Ovary (tissue), 9 donors: Measurements from ENCODE around the gene RALB. TPM values are rescaled to one million over a fixed set of nuclear protein-coding genes. Genes with fewer than 3 reads are reported as not detected.

Source experiments
- DNase-seq, 5 donors: peaks; one replicate each; pipeline ENCODE4 v3.0.0-alpha.2; 2019 to 2020
- H3K27ac ChIP-seq, 2 donors: fragments of 200-600 bp; one replicate each; pipeline versions ENCODE4 v1.5.1 to v1.8.0; 2019 to 2022
- H3K27me3 ChIP-seq: fragments of 200-600 bp; one replicate; pipeline ENCODE4 v1.8.0; 2022
- H3K36me3 ChIP-seq: fragments of 200-600 bp; sonication (generic); one replicate; pipeline ENCODE4 v1.5.1; 2019
- H3K4me1 ChIP-seq: one replicate; pipeline ENCODE4 v1.8.1; 2013; ENCODE audit warnings: mild to moderate bottlenecking, moderate library complexity; ENCODE audit not compliant: insufficient read depth
- H3K4me3 ChIP-seq: fragments of 200-600 bp; sonication (generic); one replicate; pipeline ENCODE4 v1.5.1; 2017
- H3K9me3 ChIP-seq, 2 donors: fragments of 200-600 bp in 1 of 2; sonication (generic) in 1 of 2; one replicate each; pipeline versions ENCODE4 v1.5.1 to v1.8.1; 2013 to 2019; ENCODE audit warnings: mild to moderate bottlenecking in 1 of 2, moderate library complexity in 1 of 2
- EP300 ChIP-seq: sonication (generic); formaldehyde crosslinking; IDR thresholded peaks from one replicate; pipeline ENCODE4 v1.6.1; 2017; ENCODE audit warnings: antibody characterized with exemption
- POLR2A ChIP-seq: fragments of 450-650 bp; IDR thresholded peaks from one replicate; pipeline ENCODE4 v1.6.1; 2017; ENCODE audit warnings: antibody characterized with exemption, mild to moderate bottlenecking, moderate library complexity
- WGBS, 3 donors: extraction: QIAGEN DNeasy Blood & Tissue Kit in 1 of 3; methylation state at CpG; one replicate each; pipeline versions ENCODE4 v1.1.5 to v1.1.7; 2013 to 2017; 5-methylcytosine and 5-hydroxymethylcytosine counted together
- intact Hi-C, 4 donors: fragments of 100-400 bp; cut with DNase I; formaldehyde crosslinking; loops; one replicate each; pipeline versions ENCODE4 v1.11.0 to v1.15.1; 2022 to 2023
- polyA plus RNA-seq, 2 donors: library from polyadenylated mRNA; stranded (reverse); fragments of 200-250 nt in 1 of 2; fragments of 350-450 nt in 1 of 2; fragmentation: Illumina TruSeq in 1 of 2; extraction: RNeasy Lipid Tissue Mini Kit (QIAGEN cat#74804) in 1 of 2; gene quantifications; one replicate each; pipeline ENCODE4 v1.2.3, GENCODE V29; 2013 to 2014
- total RNA-seq, 7 donors: library from RNA; depleted of rRNA in 2 of 7; stranded (reverse); fragments of >200 nt in 2 of 7; fragmentation: NEBNext Ultra II Directional in 3 of 7; extraction: Animal tissue kit (Norgen Biotek cat#: 25700) in 3 of 7; gene quantifications; one replicate each; pipeline versions ENCODE4 v1.1.0 to v1.2.4, GENCODE V29; 2016 to 2023
- TF ChIP-seq, protein P1 (sequence below), 3 donors: fragments of 450-650 bp in 2 of 3; fragments of 200-600 bp in 1 of 3; IDR thresholded peaks; one replicate each; pipeline versions ENCODE4 v1.5.1 to v1.8.0; 2016 to 2022; ENCODE audit warnings: antibody characterized with exemption in 3 of 3, mild to moderate bottlenecking in 1 of 3
- donor health status: DM: no; HTN: no; CAD: no; lungs with moderate emphysema.
- donor health status: DM: no; HTN: no; CAD: no.
- donor health status: Bipolar disorder and iron deficiency.
- donor health status: DM: yes; HTN: yes; CAD: no.
- donor health status: DM: no; HTN: no; CAD: no.
- donor health status: DM: yes; HTN: yes; CAD: no.

Gene RALB
- total and polyA plus RNA-seq, 9 donors, result 18.2 to 92.7 (median 34.9) TPM

DNA sequence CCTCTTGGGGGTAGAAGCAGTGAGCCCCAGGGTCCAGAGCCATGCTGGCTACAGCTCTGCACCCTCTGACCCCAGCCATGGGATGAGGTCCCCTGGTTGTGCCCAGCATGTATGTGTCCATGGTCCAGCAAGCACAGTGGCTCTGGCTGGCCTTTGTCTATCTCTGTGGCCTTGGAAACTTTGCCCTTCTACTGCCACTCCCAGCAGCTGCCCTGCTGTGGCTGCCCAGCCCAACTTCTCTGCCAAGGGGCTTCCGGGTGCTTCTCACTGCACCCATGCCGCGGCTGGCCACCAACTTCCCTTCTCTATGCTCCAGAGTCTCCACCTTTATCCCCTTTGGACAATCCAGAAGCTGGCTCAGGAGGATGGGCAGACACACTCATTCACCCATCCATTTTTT is 48.2 kb upstream of the RALB start:
- intact Hi-C loops, result no loop called here
- Histone ChIP-seq H3K27ac (no peak overlapping the region), H3K27me3 (no peaks in the 10 kb centered on the region), H3K9me3 (no peaks in the 10 kb centered on the region), H3K4me1 (no peaks in the 10 kb centered on the region), H3K36me3 (no peaks in the 10 kb centered on the region), H3K4me3 (no peak overlapping the region)
- TF ChIP-seq, protein P1, sequence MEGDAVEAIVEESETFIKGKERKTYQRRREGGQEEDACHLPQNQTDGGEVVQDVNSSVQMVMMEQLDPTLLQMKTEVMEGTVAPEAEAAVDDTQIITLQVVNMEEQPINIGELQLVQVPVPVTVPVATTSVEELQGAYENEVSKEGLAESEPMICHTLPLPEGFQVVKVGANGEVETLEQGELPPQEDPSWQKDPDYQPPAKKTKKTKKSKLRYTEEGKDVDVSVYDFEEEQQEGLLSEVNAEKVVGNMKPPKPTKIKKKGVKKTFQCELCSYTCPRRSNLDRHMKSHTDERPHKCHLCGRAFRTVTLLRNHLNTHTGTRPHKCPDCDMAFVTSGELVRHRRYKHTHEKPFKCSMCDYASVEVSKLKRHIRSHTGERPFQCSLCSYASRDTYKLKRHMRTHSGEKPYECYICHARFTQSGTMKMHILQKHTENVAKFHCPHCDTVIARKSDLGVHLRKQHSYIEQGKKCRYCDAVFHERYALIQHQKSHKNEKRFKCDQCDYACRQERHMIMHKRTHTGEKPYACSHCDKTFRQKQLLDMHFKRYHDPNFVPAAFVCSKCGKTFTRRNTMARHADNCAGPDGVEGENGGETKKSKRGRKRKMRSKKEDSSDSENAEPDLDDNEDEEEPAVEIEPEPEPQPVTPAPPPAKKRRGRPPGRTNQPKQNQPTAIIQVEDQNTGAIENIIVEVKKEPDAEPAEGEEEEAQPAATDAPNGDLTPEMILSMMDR (IDR thresholded peaks at IDR 0.05), result no peak
- TF ChIP-seq POLR2A (no peak), EP300 (no peak)
- 59 to 74% (median 61%) methylated on average over 3 of the region's 3 CpGs for WGBS, 3 donors
- DNase-seq, result no peak

DNA sequence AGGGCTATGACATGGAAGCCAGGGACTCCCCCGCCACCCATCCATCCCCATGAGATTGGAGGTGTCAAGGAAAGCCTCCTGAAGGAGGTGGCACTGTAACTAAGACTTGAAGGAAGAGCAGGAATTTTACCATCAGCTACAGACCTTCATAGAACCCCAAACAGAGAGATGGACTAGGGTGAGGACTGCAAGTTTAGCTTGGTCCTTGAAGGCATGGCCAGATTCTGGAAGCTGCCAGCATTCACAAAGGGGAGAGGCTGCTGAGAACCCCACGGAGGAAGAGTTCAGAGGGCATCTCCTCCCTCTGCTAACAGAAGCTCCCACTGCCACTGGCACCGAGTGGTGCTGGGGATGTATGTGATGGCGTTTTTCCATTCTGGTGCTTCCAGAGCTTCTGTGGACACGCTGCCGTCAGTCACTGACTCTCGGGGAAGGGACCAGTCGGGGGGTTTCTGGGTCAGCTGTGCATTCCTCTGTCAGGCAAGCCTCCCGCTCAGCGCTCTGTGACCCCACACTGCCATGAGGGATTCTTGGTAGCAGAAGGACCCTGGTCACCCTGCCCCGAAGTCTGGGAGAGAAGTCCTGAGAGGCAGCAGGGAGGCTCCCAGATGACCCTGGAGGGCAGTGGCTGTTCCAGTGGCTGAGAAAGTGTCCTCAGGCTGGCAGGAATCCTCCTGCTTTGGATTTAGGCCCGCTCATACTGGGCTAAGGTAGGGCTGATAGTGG is 47.5 kb upstream of the RALB start:
- TF ChIP-seq EP300 (no peak), POLR2A (no peak)
- TF ChIP-seq, protein P1 (IDR thresholded peaks at IDR 0.05), result no peak
- intact Hi-C loops, result no loop called here

DNA sequence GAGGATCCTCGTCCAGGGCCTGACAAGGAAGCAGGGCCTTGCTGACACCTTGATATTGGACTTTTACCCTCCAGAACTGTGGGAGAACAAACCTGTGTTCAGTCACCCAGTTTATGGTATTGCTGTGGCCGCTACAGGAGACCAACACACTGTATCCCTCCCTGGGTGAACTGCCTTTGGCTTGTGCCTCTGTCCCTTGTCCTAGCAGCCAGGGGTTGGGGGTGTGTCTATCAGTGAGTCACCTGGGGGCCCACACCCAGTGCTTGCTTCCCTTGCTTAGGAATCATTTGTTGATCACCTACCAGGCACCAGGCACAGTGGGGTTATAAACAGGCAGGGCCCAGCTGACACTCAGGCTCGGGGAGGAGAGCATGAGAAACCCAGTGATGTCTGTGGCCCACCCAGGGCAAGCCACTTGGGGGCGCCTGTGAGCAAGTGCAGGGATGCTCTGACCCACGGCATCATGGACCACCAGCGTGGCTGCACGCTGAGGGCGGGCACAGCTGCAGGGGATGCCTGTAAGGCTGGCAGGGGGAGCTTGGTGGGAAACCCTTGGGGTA is 46.5 kb upstream of the RALB start:
- no peaks in the 10 kb centered on the region for H3K4me1 ChIP-seq
- H3K9me3 ChIP-seq, result no peaks in the 10 kb centered on the region
- TF ChIP-seq POLR2A (no peak), EP300 (no peak)
- TF ChIP-seq, protein P1 (IDR thresholded peaks at IDR 0.05), result no peak
- intact Hi-C loops, result no loop called here
- H3K27ac ChIP-seq, result no peak overlapping the region
- H3K27me3 ChIP-seq, result no peaks in the 10 kb centered on the region
- DNase-seq, result no peak
- H3K36me3 ChIP-seq, result no peaks in the 10 kb centered on the region
- WGBS, 3 donors, result 70 to 85% (median 71%) methylated on average over 8 of the region's 8 CpGs
- no peak overlapping the region for H3K4me3 ChIP-seq

More for the DNA sequence above, 47.5 kb upstream of the RALB start:
- Histone ChIP-seq H3K27ac (no peak overlapping the region), H3K4me3 (no peak overlapping the region), H3K27me3 (no peaks in the 10 kb centered on the region), H3K4me1 (no peaks in the 10 kb centered on the region), H3K9me3 (no peaks in the 10 kb centered on the region), H3K36me3 (no peaks in the 10 kb centered on the region)
- 75 to 87% (median 82%) methylated on average over 12 of the region's 12 CpGs for WGBS, 3 donors
- no peak for DNase-seq

DNA sequence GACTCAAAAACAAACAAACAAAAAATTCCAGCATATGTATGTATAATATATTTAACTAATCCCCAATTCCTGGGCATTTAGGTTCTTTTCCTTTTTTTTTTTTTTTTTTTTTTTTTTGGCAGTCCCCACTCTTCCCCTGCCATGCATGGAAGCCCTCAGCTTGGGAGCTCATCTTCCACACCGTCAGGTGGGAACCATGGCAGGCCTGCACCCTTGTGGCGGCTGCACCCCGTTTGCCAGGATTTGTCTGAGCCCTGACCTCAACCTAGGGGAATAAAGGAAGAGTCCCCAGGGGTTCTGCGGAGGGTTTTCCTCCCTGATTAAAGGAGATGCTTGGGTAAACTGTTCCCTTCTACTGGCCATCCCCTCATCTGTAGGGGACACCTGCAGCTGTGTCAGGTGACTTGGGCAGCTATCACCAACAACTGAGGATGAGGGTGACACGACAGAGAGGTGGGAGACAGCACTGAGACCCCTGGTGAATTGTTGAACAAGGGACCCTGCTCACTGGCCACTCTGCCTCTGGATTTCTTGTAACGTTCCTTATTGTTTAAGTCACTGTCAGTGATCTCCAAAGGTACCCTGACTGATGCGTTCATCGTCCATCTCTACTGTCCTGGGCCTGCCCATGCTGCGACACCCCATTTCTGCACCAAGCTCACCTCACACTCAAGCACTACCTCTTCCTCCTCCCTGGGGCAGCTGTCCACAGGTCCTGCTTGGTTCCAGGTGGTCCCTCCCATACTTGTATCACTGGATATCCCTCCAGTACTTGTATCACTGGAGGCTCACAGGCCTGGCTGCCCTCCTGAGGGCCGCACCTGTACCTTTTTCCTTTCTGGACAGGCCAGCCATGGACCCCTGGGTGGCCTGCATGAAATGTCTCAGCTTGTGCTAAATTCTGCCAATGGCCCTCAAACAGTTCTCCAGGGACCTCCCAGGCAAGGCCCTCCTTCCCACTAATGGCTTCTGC is 44.0 kb upstream of the RALB start:
- Histone ChIP-seq H3K4me3 (no peak overlapping the region), H3K27ac (no peak overlapping the region), H3K36me3 (no peaks in the 10 kb centered on the region), H3K9me3 (no peaks in the 10 kb centered on the region), H3K4me1 (no peaks in the 10 kb centered on the region), H3K27me3 (no peaks in the 10 kb centered on the region)
- intact Hi-C loops, result no loop called here
- TF ChIP-seq EP300 (no peak), POLR2A (no peak)
- TF ChIP-seq, protein P1 (IDR thresholded peaks at IDR 0.05), result no peak
- DNase-seq, result no peak
- WGBS, 3 donors, result 90 to 96% (median 94%) methylated on average over 10 of the region's 10 CpGs
